HG03457 (cell line): ENCODE data around the gene WASF2.
"Not testable (repeated sequence)": the region's sequence is repeated elsewhere in the genome, so short reads cannot be mapped to it uniquely, and the experiment has no call there.

Experiments
- ATAC-seq: cut with Tn5 transposase; IDR thresholded peaks from one replicate; pipeline ENCODE4 v1.9.1; 2021; ENCODE audit warnings: moderate number of reproducible peaks; ENCODE audit not compliant: unreplicated experiment

Gene WASF2

GRCh38 chr1:27400082-27400962, 89.6 kb downstream of the WASF2 start:
- ATAC-seq, result no peak

GRCh38 chr1:27399251-27400025, 90.5 kb downstream of the WASF2 start:
- ATAC-seq, result no peak

- ATAC-seq, result no peak
Observed at GRCh38 chr1:27398405-27399149, 91.4 kb downstream of the WASF2 start.

DNA sequence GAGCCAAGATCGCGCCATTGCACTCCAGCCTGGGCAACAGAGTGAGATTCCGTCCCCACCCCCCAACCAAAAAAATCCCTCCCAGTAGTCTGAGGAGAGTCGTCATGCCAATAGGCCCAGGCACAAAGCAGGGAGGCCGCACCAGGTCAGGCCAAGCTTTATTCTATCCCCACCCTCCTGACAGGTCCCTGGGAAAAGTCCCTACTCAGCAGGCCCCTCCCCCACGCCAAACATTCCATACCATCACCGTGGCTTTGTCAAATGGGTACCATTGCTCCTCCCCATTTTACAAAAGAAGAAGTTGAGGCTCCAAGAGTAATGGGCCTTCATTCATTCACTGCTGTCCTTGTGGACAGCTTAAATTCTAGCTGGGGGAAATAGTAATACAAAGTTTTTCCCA, 92.2 kb downstream of the WASF2 start:
- no peak for ATAC-seq

- no peak for ATAC-seq
Observed at GRCh38 chr1:27397110-27397509, 92.9 kb downstream of the WASF2 start.

DNA sequence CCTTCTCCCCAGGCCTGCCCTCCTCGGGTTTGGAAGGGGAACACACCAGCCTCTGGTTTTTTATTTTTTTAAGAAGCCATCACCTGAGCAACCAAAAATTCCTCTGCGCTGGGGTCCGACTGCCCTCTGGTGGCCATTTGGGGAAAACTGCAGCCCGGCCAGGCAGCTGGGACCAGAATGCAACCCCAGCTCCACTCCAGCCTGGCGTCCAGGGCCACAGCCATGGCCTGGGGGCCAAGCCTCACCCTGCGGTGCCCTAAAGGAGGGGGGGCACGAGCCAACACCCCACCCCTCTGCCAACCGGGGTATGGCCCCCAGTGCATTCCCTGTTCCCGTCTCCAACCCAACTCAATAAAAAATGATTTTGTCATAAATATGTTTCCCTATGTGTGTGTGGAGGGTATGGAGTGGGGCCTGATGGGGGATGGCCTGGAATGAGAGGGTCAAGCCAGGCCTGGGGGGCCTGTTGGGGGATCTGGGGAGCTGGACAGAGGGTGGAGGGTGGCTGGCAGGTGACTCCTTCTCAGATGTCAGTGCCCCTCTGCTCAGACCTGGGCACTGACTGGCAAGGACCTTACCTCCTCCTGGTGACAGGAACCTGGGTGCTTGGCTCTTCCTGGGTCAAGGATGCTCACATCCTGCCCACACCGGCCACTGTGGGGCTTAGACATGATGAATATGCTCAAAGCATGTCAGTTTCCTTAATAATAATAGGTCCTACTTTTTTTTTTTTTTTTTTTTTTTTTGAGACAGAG, 94.3 kb downstream of the WASF2 start:
- no peak for ATAC-seq

- ATAC-seq, result no peak
Observed at GRCh38 chr1:27394925-27395324, 95.0 kb downstream of the WASF2 start.

DNA sequence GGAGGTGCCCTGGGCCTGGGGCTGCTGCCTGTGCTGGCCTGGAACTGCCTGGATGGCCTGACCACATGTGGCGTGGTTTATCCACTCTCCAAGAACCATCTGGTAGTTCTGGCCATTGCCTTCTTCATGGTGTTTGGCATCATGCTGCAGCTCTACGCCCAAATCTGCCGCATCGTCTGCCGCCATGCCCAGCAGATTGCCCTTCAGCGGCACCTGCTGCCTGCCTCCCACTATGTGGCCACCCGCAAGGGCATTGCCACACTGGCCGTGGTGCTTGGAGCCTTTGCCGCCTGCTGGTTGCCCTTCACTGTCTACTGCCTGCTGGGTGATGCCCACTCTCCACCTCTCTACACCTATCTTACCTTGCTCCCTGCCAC, 95.7 kb downstream of the WASF2 start:
- ATAC-seq, result no peak

- no peak for ATAC-seq
Observed at GRCh38 chr1:27393641-27394281, 96.2 kb downstream of the WASF2 start.

- peak; percentile 12 for ATAC-seq
Observed at GRCh38 chr1:27392778-27393635, 97.0 kb downstream of the WASF2 start.

- peak; percentile 71 for ATAC-seq
Observed at GRCh38 chr1:27392096-27392777, 97.7 kb downstream of the WASF2 start, which contains the start of gene GPR3. Gene GPR3 (plus strand): TSS chr1:27392622. CDS start chr1:27393799, 1,177 bp downstream.

DNA sequence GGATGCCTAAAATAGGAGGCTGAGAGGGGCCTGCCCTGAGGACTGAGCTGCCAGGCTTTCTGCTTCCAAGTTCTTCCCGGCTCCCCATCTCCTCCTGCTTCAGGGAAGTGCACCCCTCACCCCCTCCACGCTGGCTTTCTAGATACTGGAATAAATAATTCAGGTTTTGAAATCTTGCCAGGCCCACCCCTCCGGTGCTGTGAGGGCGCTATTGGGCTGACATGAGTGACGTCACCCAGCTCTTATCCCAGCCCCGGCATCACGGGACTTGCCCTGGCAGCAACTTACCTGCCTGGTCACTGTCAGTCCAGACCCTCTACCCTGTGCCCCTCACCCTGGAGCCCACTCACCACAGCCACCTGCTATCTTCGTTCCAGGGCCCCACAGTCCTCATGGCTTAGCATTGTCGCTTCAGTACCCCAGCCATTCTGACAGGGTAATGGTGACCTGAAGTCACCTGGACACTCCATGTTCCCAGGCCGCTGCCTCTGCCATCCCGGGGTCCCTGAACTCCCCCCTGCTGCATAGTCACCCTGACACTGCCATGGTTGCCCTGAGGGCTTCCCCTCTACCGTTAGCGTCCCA, 98.4 kb downstream of the WASF2 start:
- no peak for ATAC-seq

DNA sequence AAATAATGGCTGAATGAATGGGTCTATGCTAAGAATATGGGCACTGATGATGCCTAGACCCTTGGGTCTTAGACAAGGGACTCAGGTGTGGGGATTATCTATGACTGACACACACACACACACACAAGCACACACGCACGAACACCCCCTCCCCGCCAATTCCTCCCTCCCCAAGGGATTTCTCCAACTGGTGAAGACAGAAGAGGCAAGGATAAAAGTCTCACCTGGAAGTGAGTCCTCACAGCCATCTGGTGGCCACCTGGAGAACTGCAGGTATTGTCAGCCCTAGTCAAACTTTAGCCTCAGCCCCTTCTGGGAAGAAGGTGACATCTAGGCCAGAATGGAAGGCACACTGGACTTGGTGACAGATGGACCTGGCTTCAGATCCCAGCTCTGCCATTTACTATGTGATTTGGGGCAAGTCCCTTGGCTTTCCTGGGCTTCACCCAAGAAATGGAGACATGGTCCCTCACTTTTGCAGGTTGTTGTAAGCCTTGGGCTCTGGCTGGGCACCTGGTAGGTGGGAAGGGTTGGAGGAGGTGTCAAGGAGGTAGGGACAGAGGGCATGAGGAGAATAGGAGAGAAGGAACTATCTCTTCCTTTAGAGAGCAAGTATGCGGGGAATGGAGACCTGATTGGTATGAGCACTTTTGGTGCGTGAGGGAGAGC, 101.5 kb downstream of the WASF2 start:
- ATAC-seq, result no peak

- ATAC-seq, result not testable (repeated sequence)
Observed at GRCh38 chr1:27384797-27385196, 105.2 kb downstream of the WASF2 start.

DNA sequence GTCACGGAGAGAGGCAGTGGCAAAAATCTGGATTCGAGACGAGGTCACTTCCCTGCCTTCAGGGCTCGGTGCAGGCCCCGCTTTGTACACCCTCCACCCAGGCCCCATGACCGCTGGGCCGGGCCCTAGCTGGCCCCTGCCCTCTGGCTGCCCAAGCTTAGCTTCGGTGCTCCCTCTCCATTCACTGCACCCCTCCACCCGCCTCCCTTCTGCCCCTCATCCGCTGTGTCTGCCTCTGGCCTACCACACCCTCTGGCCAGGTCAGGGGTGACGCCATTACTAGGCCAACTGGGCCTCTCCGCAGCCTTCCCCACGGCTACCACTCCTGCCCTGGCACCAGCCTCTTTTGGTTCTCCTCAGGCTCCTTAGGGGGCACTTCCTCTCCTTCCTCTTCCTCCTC, 106.3 kb downstream of the WASF2 start:
- ATAC-seq, result no peak

- ATAC-seq, result no peak
Observed at GRCh38 chr1:27383039-27383605, 106.8 kb downstream of the WASF2 start, which contains the start of gene CD164L2. Gene CD164L2 (minus strand): TSS chr1:27383333. CDS start chr1:27383239, 94 bp downstream.
